Upper lobe of left lung (tissue), 6 donors: ENCODE measurements around the gene LZTFL1. TPM values are rescaled to one million over a fixed set of nuclear protein-coding genes. Genes with fewer than 3 reads are reported as not detected.

Source experiments
- ATAC-seq, 2 donors: fragments of 200-7000 bp; cut with Tn5 transposase; one replicate each; pipeline ENCODE4 v1.9.1; 2022; ENCODE audit warnings: mild to moderate bottlenecking in 2 of 2, moderate library complexity in 2 of 2; ENCODE audit not compliant: low FRiP score in 2 of 2
- DNase-seq, 2 donors: peaks; one replicate each; pipeline ENCODE4 v3.0.0-alpha.2; 2019 to 2020
- H3K27ac ChIP-seq, 4 donors: fragments of 200-600 bp; sonication (generic); one replicate each; pipeline ENCODE4 v1.5.1; 2016 to 2019
- H3K27me3 ChIP-seq, 4 donors: fragments of 200-600 bp; sonication (generic); one replicate each; pipeline ENCODE4 v1.5.1; 2017 to 2019
- H3K36me3 ChIP-seq, 4 donors: fragments of 200-600 bp; sonication (generic); one replicate each; pipeline ENCODE4 v1.5.1; 2016 to 2019
- H3K4me1 ChIP-seq, 4 donors: fragments of 200-600 bp; sonication (generic); one replicate each; pipeline ENCODE4 v1.5.1; 2018 to 2019
- H3K4me3 ChIP-seq, 4 donors: fragments of 200-600 bp; sonication (generic); one replicate each; pipeline ENCODE4 v1.5.1; 2017 to 2019; ENCODE audit warnings: mild to moderate bottlenecking in 2 of 4, moderate library complexity in 1 of 4
- H3K9me3 ChIP-seq, 4 donors: fragments of 200-600 bp; sonication (generic); one replicate each; pipeline ENCODE4 v1.5.1; 2018 to 2019
- CTCF ChIP-seq, 6 experiments: fragments of 450-650 bp in 4 of 6; fragments of 200-600 bp in 2 of 6; sonication (generic) in 2 of 6; IDR thresholded peaks; one replicate each; pipeline ENCODE4 v1.5.1; 2016 to 2019; ENCODE audit warnings: antibody characterized with exemption in 6 of 6
- EP300 ChIP-seq, 4 donors: sonication (generic); formaldehyde crosslinking; IDR thresholded peaks; one replicate each; pipeline ENCODE4 v1.5.1; 2017; ENCODE audit warnings: antibody characterized with exemption in 4 of 4, control low read depth in 2 of 4
- POLR2A ChIP-seq, 4 donors: fragments of 450-650 bp; IDR thresholded peaks; one replicate each; pipeline ENCODE4 v1.5.1; 2016 to 2017; ENCODE audit warnings: antibody characterized with exemption in 4 of 4, mild to moderate bottlenecking in 2 of 4
- POLR2AphosphoS5 ChIP-seq, 2 donors: sonication (generic); formaldehyde crosslinking; IDR thresholded peaks; one replicate each; pipeline ENCODE4 v1.5.1; 2017; ENCODE audit warnings: antibody characterized with exemption in 2 of 2
- WGBS, 2 donors: methylation state at CpG; one replicate each; pipeline ENCODE4 v1.1.5; 2017 to 2018; 5-methylcytosine and 5-hydroxymethylcytosine counted together
- total RNA-seq, 6 donors: library from RNA; depleted of rRNA in 4 of 6; stranded (reverse); fragments of >200 nt in 4 of 6; gene quantifications; one replicate each; pipeline versions ENCODE4 v1.1.0 to v1.2.1, GENCODE V29; 2016 to 2021
- donor health status: DM: no; HTN: no; CAD: no; lungs with moderate emphysema.
- donor health status: DM: no; HTN: yes; CAD: no; lungs with severe emphysema.

The LZTFL1 gene
- total RNA-seq, 6 donors from 2014 or later, result 19.9 to 51.7 (median 31.3) TPM

- H3K4me3 ChIP-seq, result no peak overlapping the region
Measured at GRCh38 chr3:45872569-45872968, 30.6 kb upstream of the LZTFL1 start.

GRCh38 chr3:45871780-45872179, 29.9 kb upstream of the LZTFL1 start:
- DNase-seq (no peak), ATAC-seq (no peak)
- Histone ChIP-seq H3K9me3 (no peaks in the 10 kb centered on the region), H3K27ac (no peak overlapping the region), H3K36me3 (no peaks in the 10 kb centered on the region), H3K4me3 (no peak overlapping the region), H3K4me1 (no peaks in the 10 kb centered on the region), H3K27me3 (no peaks in the 10 kb centered on the region)
- 81 to 83% methylated on average over 6 of the region's 6 CpGs for WGBS, 2 donors
- TF ChIP-seq POLR2AphosphoS5 (IDR thresholded peaks at IDR 0.05) (no peak), EP300 (IDR thresholded peaks at IDR 0.05) (no peak), CTCF (IDR thresholded peaks at IDR 0.05) (no peak), POLR2A (IDR thresholded peaks at IDR 0.05) (no peak)

More at GRCh38 chr3:45872569-45872968, 30.6 kb upstream of the LZTFL1 start:
- no peak for DNase-seq
- Histone ChIP-seq H3K4me1 (no peaks in the 10 kb centered on the region), H3K27me3 (no peaks in the 10 kb centered on the region), H3K36me3 (no peaks in the 10 kb centered on the region), H3K9me3 (no peaks in the 10 kb centered on the region), H3K27ac (no peak overlapping the region)
- ATAC-seq, result no peak
- 77 to 100% methylated on average over 1 to 2 of the region's 2 CpGs for WGBS, 2 donors
- TF ChIP-seq CTCF (IDR thresholded peaks at IDR 0.05) (no peak), POLR2A (IDR thresholded peaks at IDR 0.05) (no peak), POLR2AphosphoS5 (IDR thresholded peaks at IDR 0.05) (no peak), EP300 (IDR thresholded peaks at IDR 0.05) (no peak)

GRCh38 chr3:45870099-45870498, 28.2 kb upstream of the LZTFL1 start:
- TF ChIP-seq EP300 (IDR thresholded peaks at IDR 0.05) (no peak), CTCF (IDR thresholded peaks at IDR 0.05) (no peak), POLR2A (IDR thresholded peaks at IDR 0.05) (no peak), POLR2AphosphoS5 (IDR thresholded peaks at IDR 0.05) (no peak)
- Histone ChIP-seq H3K9me3 (no peaks in the 10 kb centered on the region), H3K4me1 (no peaks in the 10 kb centered on the region), H3K27ac (no peak overlapping the region), H3K36me3 (no peaks in the 10 kb centered on the region), H3K27me3 (no peaks in the 10 kb centered on the region), H3K4me3 (no peak overlapping the region)
- ATAC-seq, result peak in 1 of 2 donors; percentile 59
- DNase-seq, result no peak
- WGBS, 2 donors, result 64 to 70% methylated on average over 4 of the region's 4 CpGs

GRCh38 chr3:45869638-45870037, 27.7 kb upstream of the LZTFL1 start:
- DNase-seq (no peak), ATAC-seq (no peak)
- 75 to 77% methylated on average over 3 of the region's 3 CpGs for WGBS, 2 donors
- no peak overlapping the region for H3K27ac ChIP-seq
- no peak overlapping the region for H3K4me3 ChIP-seq
- no peaks in the 10 kb centered on the region for H3K9me3 ChIP-seq
- no peaks in the 10 kb centered on the region for H3K27me3 ChIP-seq
- no peaks in the 10 kb centered on the region for H3K4me1 ChIP-seq
- TF ChIP-seq POLR2A (IDR thresholded peaks at IDR 0.05) (no peak), POLR2AphosphoS5 (IDR thresholded peaks at IDR 0.05) (no peak), CTCF (IDR thresholded peaks at IDR 0.05) (no peak), EP300 (IDR thresholded peaks at IDR 0.05) (no peak)
- H3K36me3 ChIP-seq, result no peaks in the 10 kb centered on the region

- Histone ChIP-seq H3K9me3 (peaks cover 0 to under 1% (median under 1%) of the 10 kb centered on the region in 4 donors), H3K27me3 (no peaks in the 10 kb centered on the region), H3K36me3 (no peaks in the 10 kb centered on the region), H3K4me3 (no peak overlapping the region), H3K27ac (no peak overlapping the region), H3K4me1 (no peaks in the 10 kb centered on the region)
- TF ChIP-seq EP300 (IDR thresholded peaks at IDR 0.05), result no peak
- TF ChIP-seq POLR2A (IDR thresholded peaks at IDR 0.05), result no peak
- TF ChIP-seq CTCF (IDR thresholded peaks at IDR 0.05), result no peak
- no peak for TF ChIP-seq POLR2AphosphoS5 (IDR thresholded peaks at IDR 0.05)
- DNase-seq (no peak), ATAC-seq (no peak)
- WGBS, 2 donors, result 81 to 88% methylated on average over 2 of the region's 2 CpGs
Measured at GRCh38 chr3:45868650-45869049, 26.7 kb upstream of the LZTFL1 start.
